K562 (cell line): ENCODE data around the gene GNAL. TPM values are rescaled to one million over a fixed set of nuclear protein-coding genes. Genes with fewer than 3 reads are reported as not detected.

Experiments
- BCL6 ChIP-seq: fragments of 250-450 bp; sonication (Bioruptor Pico); IDR thresholded peaks from 2 replicates; pipeline ENCODE4 v1.4.0; 2020
- CBX8 ChIP-seq: fragments of 200-600 bp; sonication (generic); IDR thresholded peaks from 2 replicates; pipeline ENCODE4 v1.6.1; 2012; ENCODE audit warnings: borderline replicate concordance, mixed run types, low read depth, mild to moderate bottlenecking, moderate library complexity, mixed read lengths, low read length, control low read depth, inconsistent platforms; ENCODE audit not compliant: poor library complexity, severe bottlenecking; ENCODE audit errors: extremely low read depth
- CHCHD3 ChIP-seq: fragments of 250-450 bp; sonication (Bioruptor Pico); IDR thresholded peaks from 2 replicates; pipeline ENCODE4 v2.1.2; 2022; ENCODE audit warnings: mild to moderate bottlenecking
- CTBP1 ChIP-seq: fragments of 450-650 bp; IDR thresholded peaks from 2 replicates; pipeline ENCODE4 v1.6.1; 2016; ENCODE audit warnings: borderline replicate concordance
- EP300 ChIP-seq: IDR thresholded peaks from 2 replicates; pipeline ENCODE4 v1.6.1; 2012; ENCODE audit warnings: low read length, improper control_type of control experiment
- HDAC2 ChIP-seq: fragments of 450-650 bp; IDR thresholded peaks from 2 replicates; pipeline ENCODE4 v1.6.1; 2016; ENCODE audit warnings: mild to moderate bottlenecking
- IFI16 ChIP-seq: fragments of 250-450 bp; sonication (Bioruptor Pico); IDR thresholded peaks from 2 replicates; pipeline ENCODE4 v2.1.2; 2022; ENCODE audit warnings: mild to moderate bottlenecking, inconsistent platforms
- PATZ1 ChIP-seq: fragments of 250-450 bp; sonication (Bioruptor Pico); IDR thresholded peaks from 2 replicates; pipeline ENCODE4 v1.5.0; 2020; ENCODE audit warnings: mild to moderate bottlenecking, borderline replicate concordance
- PRDM10 ChIP-seq: fragments of 450-650 bp; IDR thresholded peaks from 2 replicates; pipeline ENCODE4 v1.6.1; 2018; ENCODE audit not compliant: partially characterized antibody
- RCOR1 ChIP-seq, 2 experiments: IDR thresholded peaks; 2 replicates each; pipeline ENCODE4 v1.6.1; 2012; ENCODE audit warnings: low read depth in 2 of 2, low read length in 2 of 2, borderline replicate concordance in 1 of 2, improper control_type of control experiment in 1 of 2
- SPI1 ChIP-seq: IDR thresholded peaks from 2 replicates; pipeline ENCODE4 v1.6.1; 2011; ENCODE audit warnings: low read depth, low read length, control low read depth, borderline replicate concordance
- STAT5A ChIP-seq: IDR thresholded peaks from 2 replicates; pipeline ENCODE4 v1.6.1; 2012; ENCODE audit warnings: low read length, inconsistent platforms, borderline replicate concordance
- WHSC1 ChIP-seq: IDR thresholded peaks from one replicate; pipeline ENCODE4 v1.6.1; 2012; ENCODE audit warnings: low read length, control low read depth, inconsistent platforms
- ZFP30 ChIP-seq: fragments of 250-450 bp; sonication (Bioruptor Pico); IDR thresholded peaks from 2 replicates; pipeline ENCODE4 v1.8.0; 2022; ENCODE audit warnings: moderate library complexity, mild to moderate bottlenecking, inconsistent platforms, borderline replicate concordance
- ZNF263 ChIP-seq: sonication (generic); formaldehyde crosslinking; IDR thresholded peaks from 2 replicates; pipeline ENCODE4 v1.8.0; 2022; ENCODE audit warnings: mild to moderate bottlenecking, missing genetic modification reagents, borderline replicate concordance
- ZNF551 ChIP-seq: fragments of 250-450 bp; sonication (Bioruptor Pico); IDR thresholded peaks from 2 replicates; pipeline ENCODE4 v1.5.0; 2021; ENCODE audit warnings: mild to moderate bottlenecking, moderate library complexity
- ZSCAN32 ChIP-seq: fragments of 450-650 bp; formaldehyde crosslinking; IDR thresholded peaks from 2 replicates; pipeline ENCODE4 v1.4.0; 2020; ENCODE audit warnings: mild to moderate bottlenecking, moderate library complexity
- polyA plus RNA-seq, 8 experiments: library from polyadenylated mRNA; depleted of rRNA in 4 of 8; stranded (reverse) in 5 of 8; unstranded in 3 of 8; fragments of >200 nt; fragmentation: Nextera tagmentation in 2 of 8; fragmentation: Illumina TruSeq in 1 of 8; extraction: Ambion mirVana in 2 of 8; extraction: Trizol in 1 of 8; gene quantifications; 2 replicates each; pipeline versions ENCODE4 v1.2.1 to v1.2.3, GENCODE V29; 2011 to 2014; ENCODE audit warnings: inconsistent platforms in 1 of 8, missing spikeins in 1 of 8
- total RNA-seq, 7 experiments: library from RNA; depleted of rRNA in 6 of 7; stranded (reverse); fragments of >200 nt in 6 of 7; fragmentation: Illumina TruSeq in 2 of 7; extraction: Trizol in 2 of 7; gene quantifications; 2 replicates each; pipeline versions ENCODE4 v1.2.1 to v1.2.3, GENCODE V29; 2011 to 2021; ENCODE audit warnings: low replicate concordance in 1 of 7
- TF ChIP-seq, protein P1 (sequence below): fragments of 250-450 bp; sonication (Bioruptor Pico); IDR thresholded peaks from 2 replicates; pipeline ENCODE4 v1.5.0; 2020; ENCODE audit warnings: mild to moderate bottlenecking
- TF ChIP-seq, protein P2 (sequence below), 2 experiments: IDR thresholded peaks in 1 of 2; conservative IDR thresholded peaks in 1 of 2; 2 replicates each; pipeline ENCODE4 v1.6.1; 2016; ENCODE audit warnings: low read depth in 2 of 2, mild to moderate bottlenecking in 1 of 2, missing compliant biosample characterization in 1 of 2, missing genetic modification characterization in 1 of 2, moderate library complexity in 1 of 2

GNAL gene
- total and polyA plus RNA-seq, 9 of the 15 experiments (the other 6 are each of a cell fraction or from before 2014, with no cell fraction given), result under 0.01 to 0.10 (median 0.01) TPM; not detected in 5

DNA sequence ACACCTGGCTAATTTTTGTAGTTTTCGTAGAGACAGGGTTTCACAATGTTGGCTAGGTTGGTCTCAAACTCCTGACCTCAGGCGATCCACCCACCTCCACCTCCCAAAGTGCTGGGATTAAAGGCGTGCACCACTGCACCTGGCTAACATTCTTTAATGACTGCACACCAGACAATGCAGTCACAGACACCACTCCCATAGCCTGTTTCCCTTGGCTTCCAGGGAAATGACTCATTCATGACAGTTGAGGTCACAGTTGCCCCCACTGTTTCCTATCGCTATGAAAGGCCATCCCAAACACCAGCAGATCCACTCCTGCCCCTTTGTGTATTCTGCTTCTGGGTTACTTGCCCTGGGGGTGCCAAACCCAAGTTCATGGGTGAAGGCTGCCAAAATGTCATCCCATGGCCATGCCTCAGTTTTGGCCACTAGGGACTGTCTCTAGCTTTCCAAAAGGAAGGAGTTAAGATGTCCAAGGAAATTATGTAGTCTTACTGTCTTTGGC lies 170.9 kb downstream of the GNAL start (continued):
- TF ChIP-seq PATZ1 (CRISPR knock-in tag) (no peak), PRDM10 (no peak), IFI16 (CRISPR knock-in tag) (no peak), ZNF263 (CRISPR knock-in tag) (no peak), ZNF551 (CRISPR knock-in tag) (no peak), WHSC1 (no peak), ZSCAN32 (CRISPR knock-in tag) (no peak), CHCHD3 (CRISPR knock-in tag) (no peak), STAT5A (no peak), ZFP30 (CRISPR knock-in tag) (no peak), EP300 (peak; percentile 44; the same call in 1 of the 2 replicates), CTBP1 (no peak), RCOR1 (IDR thresholded peaks at IDR 0.05; ENCODE audit: borderline replicate concordance in 1 of 2, low read depth in 2 of 2, low read length in 2 of 2) (no peak), BCL6 (CRISPR knock-in tag) (no peak), HDAC2 (no peak), SPI1 (no peak), CBX8 (no peak)
- TF ChIP-seq, protein P1, sequence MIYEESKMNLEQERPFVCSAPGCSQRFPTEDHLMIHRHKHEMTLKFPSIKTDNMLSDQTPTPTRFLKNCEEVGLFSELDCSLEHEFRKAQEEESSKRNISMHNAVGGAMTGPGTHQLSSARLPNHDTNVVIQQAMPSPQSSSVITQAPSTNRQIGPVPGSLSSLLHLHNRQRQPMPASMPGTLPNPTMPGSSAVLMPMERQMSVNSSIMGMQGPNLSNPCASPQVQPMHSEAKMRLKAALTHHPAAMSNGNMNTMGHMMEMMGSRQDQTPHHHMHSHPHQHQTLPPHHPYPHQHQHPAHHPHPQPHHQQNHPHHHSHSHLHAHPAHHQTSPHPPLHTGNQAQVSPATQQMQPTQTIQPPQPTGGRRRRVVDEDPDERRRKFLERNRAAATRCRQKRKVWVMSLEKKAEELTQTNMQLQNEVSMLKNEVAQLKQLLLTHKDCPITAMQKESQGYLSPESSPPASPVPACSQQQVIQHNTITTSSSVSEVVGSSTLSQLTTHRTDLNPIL, result no peak
- TF ChIP-seq, protein P2, sequence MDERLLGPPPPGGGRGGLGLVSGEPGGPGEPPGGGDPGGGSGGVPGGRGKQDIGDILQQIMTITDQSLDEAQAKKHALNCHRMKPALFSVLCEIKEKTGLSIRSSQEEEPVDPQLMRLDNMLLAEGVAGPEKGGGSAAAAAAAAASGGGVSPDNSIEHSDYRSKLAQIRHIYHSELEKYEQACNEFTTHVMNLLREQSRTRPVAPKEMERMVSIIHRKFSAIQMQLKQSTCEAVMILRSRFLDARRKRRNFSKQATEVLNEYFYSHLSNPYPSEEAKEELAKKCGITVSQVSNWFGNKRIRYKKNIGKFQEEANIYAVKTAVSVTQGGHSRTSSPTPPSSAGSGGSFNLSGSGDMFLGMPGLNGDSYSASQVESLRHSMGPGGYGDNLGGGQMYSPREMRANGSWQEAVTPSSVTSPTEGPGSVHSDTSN (CRISPR knock-in tag; IDR thresholded peaks at IDR 0.05; ENCODE audit: low read depth), result no peak
- TF ChIP-seq, protein P2 (tag; conservative IDR thresholded peaks at IDR 0.05; ENCODE audit: low read depth), result no peak
